Measurements from ENCODE around the gene MRM2.

GRCh38 chr7:2199956-2200583 is 41.9 kb downstream of the MRM2 start:
- TF ChIP-seq CTCF (IDR thresholded peaks at IDR 0.05) (no peak), POLR2A (IDR thresholded peaks at IDR 0.05) (no peak)

Measured in adrenal gland (tissue), 5 donors.